HK-2 (cell line): ENCODE data around the gene TNIP3.
"Not testable (repeated sequence)": the region's sequence is repeated elsewhere in the genome, so short reads cannot be mapped to it uniquely, and the experiment has no call there.

ENCODE experiments used
- DNase-seq: peaks from one replicate; pipeline ENCODE4 v3.0.0-alpha.2; 2018; ENCODE audit not compliant: unreplicated experiment

TNIP3 gene

DNA sequence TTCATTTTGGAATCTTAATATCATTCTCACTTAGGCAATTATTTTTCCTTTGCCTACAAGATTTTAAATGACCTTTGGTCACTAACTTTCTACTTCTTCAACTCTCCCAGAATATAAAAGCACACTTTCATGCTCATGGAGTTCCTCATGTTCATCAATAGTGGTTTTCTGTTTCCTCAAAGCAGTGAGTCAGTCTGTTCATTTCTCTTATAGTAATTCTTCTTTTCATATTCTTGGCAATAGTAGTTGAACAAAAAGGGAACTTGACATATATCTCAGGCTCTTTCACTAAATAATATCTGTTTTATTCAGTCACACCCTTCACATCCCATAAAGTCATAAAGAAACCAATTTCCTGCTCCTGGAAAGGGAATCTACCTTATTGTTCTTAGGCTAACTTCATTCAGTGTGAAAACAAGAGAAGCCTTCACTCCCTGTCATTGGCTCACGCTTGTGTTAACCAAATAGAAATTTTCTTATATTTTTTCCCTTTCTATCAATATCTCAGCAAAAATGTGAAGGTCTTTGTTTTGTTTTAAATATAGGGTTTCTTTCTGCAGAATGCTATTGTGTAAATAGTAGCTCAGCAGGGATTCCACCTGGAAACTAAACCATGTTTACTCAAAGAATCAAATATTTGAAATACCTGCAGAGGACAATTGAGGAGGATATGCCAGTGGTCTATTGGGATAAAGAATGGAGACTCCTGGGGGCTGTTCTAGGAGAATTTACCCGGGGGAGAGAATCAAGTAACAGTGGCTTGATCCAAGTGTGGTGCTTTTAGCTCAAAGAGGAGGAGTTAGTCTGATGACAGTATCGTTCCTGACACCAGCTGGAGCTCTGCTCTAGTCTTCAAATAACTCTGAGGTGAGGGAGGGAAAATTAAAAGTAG lies 13.4 kb upstream of the TNIP3 start:
- DNase-seq, result no peak

DNA sequence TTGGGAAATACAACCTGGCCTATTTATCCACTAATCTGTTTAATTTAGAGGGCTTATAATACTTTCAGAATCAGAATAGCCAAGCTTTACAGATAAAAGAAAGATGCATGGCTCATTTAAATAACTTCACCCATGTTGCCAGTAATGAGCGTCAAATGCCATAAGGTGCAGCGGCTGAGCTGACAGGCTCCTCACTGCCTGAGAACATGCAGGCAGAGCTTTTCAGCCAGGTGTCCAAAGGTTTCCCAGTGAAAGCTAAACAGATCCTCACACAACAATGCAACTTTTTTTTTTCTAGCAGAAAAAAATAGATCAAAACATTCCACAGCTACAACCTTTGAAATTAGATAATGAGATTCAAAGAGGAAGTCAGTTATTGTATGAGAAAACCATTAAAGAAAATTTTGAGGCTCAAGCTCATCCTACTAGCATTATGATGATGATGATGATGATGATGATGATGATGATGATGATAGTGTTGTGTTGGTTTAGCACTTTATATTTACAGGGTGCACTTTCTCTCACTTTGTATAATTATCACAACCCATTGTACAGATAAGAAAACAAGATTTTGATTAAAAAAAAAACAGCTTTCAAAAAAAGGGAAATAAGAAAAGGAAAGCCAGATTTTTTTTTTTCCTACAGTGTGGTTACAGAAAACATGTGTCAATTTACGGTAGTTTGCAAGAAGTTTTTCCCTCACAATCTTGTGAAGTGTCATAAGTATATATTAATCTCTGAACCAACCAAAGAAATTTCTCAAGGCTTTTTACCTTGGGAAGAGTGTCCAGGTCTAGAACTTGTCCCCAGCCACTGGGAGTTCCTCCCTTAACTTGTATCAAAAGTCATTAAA lies 12.2 kb upstream of the TNIP3 start:
- DNase-seq, result no peak

DNA sequence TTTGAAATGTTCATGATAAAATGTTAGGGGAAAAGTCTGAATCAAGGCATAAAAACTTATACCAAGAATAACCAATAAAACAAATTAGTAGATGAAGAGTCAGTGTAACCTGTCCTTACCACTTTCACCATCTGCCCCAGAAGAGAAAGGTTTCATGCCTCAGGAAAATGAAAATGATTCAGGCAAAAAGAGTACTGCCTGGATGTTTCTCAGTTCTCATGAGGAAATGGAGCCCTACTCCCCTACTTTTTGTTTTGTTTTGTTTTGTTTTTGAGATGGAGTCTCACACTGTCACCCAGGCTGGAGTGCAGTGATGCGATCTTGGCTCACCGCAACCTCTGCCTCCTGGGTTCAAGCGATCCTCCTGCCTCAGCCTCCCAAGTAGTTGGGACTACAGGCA lies 7.4 kb upstream of the TNIP3 start:
- not testable (repeated sequence) for DNase-seq

DNA sequence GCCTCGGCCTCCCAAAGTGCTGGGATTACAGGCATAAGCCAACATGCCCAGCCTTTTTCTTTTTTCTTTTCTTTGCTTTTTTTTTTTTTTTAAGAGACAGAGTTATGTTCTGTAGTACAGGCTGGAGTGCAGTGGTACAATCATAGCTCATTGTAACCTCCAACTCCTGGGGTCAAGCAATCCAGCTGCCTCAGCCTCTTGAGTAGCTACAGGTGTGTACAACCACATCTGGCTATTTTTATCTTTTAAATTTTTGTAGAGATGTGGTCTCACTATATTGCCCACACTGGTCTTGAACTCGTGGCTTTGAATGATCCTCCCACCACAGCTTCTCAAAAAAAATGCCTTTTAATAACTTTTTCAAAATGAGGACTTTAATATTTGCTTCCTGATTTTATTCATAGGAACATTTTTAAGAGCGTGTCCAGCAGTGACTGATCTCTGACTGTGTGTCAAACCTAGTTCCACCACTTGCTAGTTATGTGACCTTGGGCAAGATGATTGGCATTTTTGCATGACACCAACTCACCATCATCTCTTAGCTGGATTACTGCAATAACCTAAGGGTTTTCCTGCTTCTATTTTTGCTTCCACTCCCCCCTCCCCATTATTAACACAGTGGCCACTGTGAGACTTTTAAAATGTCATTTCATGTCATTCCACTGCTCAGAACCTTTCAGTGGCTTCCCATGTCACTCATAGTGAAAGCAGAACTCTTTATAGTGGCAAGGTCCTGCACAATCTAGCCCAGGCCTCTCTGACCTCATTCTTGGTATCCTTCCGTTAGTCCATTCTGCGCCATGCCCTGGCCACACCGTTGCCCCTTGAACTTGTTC lies 4.5 kb upstream of the TNIP3 start:
- DNase-seq, result no peak

DNA sequence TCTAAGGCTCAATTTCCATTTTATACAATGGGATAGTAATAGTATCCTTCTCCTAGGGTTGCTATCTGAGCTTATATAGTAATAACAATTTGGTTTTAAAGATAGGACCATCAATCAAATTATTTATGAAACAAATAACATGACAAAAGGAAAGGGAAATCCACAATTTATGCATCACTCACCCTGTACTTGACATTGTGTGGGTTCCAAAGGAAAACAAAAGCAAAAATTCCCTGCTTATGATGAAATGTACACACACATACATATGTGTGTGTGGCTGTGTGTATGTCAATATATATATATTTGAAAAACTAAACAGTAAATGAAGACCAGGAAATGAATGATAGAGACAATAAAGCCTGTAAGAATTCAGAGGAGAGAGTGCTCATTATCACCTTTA lies 2.9 kb upstream of the TNIP3 start:
- no peak for DNase-seq

DNA sequence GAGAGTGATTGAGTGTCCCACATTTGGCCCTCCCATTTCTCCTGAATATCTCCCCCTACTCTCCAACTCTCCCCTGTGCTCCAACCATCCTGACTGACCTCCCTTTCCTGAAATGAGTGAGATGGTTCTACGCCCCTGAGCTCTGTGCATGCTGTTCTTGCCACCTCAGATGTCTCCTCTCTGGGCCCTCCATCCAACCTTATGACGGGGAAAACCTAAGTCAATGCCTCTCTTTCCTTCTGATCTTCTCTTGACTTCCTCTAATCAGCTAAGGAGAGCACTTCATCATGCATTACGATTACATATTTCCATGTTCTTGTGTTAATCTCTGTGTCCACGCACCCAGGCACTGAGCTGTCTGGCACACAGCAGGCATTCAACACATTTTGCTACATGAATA lies 1.1 kb upstream of the TNIP3 start:
- DNase-seq, result no peak

DNA sequence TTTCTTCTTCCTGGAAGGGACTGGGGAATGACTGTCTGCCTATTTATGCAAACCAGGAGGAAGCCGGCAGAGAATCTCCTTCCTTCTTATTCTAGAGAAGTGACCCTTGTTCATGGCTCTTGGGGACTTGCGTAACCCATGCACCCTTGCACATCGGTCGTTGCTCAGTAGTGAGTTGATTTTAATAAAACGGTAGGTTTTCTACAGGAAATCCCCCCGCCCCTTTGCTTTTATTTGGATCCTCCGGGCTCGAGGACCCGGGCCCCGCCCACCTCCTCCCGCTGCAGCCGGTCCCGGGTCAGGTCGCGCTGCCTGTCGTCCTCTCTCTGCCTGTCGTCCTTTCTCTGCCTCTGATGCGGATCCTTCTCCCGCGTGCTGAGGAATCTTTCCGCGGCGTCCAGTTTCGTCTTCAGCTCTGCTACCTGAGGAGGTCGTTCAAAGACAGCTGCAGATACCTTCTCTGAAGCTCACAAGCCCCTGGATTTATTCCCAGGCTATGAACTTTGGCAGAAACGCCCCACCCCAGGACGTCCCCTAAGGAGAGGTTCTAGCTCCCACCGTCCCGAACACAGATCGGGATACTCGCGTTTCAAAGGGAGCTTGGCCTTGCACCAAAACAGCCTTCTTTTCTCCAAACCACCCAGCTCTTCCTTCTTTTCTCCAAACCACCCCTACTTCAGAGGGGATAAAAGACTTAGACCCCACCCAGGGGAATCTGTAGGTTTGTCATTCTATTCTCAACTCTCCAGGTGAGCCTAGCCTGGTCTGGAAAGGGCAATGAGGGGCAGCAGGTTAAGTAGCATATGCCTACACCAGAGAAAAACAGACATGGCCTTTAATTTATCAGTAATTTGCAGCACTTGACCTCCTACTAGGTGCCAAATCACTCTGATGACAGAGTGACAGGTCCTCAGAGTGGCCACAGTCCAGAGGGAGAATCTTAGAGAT lies 7.0 kb downstream of the TNIP3 start:
- no peak for DNase-seq

DNA sequence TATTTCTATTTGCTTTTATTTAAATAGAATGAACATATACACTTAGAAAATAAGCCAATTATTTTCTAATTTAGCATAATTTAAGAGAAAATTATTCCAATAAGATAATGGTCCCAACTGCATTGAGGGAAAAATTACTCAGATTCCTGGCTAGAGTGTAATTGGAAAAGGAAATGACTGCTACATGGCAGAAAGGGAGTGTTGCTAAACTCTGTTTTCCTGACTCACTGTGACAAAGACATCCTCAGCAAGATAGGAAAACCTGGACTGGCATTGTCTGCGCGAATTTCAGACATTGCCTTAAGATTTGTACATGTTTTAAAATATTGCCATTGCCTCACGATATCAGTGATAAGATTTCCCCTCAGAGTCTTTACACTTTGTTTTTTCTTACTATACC lies 8.2 kb downstream of the TNIP3 start:
- DNase-seq, result no peak

DNA sequence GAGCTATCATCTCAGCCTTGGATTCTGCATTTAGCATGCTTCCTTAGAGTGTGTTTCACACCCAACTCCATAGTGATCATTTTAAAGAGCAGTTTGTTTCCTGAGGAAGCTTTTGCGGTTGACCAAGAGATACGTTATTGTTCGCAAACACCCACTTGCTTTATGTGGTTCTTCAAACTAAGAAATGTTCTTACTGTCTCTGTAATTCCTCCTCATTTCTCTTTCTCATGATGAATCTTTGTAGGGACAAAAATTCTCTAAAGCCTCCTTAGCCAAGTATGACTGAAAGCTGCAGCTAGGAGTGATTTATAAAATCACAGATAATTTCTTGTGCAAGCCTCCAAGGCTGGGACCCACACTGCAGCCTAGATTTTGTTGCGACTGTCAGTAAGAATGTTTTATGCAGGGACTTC lies 10.0 kb downstream of the TNIP3 start:
- DNase-seq, result no peak

DNA sequence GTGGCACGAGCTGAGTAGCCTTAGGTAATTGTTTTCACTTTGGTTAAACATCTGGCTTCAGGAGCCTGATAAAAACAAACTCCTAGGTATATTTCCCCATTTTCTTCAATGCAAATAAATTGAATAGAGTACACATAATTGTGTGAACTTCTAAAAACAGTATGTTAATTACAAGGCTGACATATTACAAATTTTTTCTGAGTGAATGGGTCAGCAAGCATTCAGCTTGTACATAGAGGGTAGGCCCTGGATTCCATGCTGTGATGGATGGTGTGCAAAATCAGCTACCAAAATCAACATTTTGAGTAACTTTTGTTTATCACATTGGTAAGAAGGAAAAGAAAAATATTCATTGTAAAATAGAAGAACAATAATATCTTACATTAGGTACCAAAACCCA lies 12.2 kb downstream of the TNIP3 start:
- DNase-seq, result no peak

DNA sequence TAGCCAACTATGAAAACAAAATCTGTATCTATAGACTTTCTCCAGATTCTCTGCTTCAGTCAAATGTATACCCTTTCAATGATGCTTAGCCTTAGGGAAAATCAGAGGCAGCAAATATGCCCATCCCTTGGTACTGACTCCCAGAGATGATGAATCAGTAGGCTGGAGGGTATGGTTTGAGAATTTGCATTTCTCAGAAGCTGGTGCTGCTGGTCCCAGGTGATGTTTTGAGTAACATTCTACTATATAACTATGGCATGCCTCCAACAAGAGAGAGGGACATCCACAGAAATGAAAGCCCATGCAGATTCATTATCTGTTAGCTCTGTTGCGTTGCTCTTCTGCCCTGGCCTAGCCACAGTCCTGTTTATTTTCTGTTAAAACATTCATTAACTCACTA lies 13.6 kb downstream of the TNIP3 start:
- DNase-seq, result no peak

DNA sequence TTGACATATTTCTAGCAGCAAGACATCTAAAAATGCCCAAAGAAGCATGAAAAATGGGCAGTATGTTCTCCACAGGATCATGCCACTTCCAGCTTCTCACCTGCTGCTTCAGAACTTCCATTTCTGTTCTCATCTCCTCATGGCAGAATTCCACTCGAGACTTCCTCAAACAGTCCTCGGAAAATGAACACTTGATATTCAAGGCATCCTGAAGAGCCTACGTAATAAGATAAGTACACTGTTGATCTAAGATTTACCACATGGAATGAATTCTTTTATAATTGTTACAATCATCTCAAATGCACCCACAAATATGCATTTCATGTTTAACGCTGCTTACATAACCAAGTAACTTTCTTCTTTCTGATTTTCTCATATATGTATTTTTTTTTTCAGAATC lies 14.1 kb downstream of the TNIP3 start:
- no peak for DNase-seq

DNA sequence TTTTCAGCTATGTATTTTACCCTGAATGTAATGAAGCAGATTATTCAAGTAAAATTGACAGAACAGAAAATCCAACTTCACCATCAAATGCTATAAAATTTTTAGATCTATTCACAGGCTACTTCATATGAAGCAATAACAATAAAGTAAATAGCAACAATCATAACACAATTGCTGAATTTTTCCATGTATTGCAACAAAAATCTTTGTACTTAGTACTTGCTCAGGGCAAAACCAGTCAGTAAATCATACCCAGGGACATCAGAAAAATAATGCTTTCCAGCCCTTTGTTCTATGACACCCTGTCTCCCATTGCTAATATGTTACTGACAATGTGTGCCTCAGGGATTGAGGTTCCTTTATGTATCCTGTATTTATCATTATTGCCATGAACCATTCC lies 15.5 kb downstream of the TNIP3 start:
- DNase-seq, result no peak

DNA sequence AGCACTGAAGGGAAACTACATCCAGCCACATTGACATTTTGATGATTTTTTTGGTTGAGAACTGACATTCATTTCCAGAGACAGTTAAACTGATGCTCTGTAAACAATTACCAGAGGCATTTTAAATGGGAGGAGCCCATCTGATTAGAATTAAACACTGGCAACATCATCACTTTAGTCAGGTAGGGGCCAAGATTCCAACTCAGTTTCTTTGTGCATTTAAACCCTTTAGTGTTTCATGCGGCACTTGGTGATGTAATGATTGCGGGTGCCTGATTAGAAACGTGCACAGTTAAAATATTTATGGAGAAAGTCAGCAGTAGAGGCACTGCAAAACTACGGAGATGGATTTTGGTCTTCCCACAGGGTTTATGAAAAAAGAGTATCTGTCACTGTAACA lies 16.1 kb downstream of the TNIP3 start:
- DNase-seq, result no peak

DNA sequence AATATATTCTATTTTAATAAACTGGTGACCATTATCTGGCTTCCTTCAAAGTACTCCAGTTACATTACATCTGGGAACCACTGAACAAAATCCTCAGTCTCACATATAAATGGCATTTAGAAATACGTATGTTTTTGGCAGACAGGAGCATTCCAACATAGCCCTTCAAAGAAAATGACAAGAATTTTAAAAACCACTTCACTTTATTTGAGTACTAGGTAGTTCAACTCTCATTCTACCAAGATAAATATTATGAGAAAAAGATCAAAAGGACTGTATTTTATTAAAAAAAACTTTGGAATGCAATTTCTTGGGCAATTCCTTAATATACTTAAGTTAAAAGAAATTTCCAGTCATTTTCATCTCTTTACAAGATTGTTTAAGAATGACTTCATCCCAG lies 17.6 kb downstream of the TNIP3 start:
- DNase-seq, result no peak

DNA sequence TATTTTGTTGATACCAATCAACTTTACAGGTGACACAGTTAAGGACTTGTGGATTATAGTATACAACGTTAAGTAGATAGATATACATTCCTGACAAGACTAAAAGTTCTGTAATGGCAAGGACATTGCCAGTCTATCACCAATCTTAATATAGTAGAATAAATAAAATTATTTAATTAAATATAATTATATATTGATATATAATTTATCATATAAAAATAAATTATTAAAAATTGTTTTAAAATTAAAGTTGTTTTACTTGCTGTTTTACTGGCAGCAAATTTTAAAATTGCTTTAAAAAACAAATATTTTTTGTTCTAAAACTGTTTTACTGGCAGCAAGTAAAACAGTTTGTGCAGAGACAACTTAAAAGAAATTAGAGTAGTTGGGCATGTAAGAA lies 18.7 kb downstream of the TNIP3 start:
- no peak for DNase-seq

DNA sequence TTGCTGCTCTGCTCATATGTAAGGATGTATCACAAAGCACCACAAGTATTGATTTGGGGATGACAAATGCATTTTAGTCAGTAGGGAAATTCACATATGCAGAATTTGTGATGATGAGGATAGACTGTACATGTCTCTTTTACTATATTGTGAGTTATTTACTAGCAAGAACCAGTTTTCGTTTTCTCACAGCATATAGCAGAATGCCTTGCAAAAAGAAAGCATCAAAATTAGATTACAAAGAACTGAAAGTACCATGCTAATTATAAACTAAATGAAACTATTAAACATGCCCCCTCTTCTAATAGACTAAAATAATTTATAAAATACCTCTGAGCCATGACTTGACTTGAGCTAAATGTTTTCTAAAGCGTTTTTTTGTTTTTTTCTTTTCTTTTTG lies 20.1 kb downstream of the TNIP3 start:
- DNase-seq, result no peak

DNA sequence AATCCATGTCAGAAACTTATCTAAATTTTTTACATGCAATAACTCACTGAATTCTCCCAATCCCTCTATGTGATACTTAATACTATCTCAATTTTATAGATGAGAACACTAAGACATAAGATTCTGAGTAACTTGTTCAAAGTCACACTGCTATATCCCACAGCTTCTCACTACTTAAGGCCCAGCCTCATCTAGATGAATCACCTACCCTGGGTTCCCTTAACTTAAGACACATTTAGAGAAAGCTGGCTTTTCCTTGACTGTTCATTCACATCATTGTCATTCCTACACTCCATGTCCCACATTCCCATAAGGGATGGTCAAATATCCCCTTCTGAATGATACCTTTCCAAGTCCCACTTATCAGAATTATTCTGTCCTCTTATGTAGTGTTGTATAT lies 21.0 kb downstream of the TNIP3 start:
- no peak for DNase-seq

DNA sequence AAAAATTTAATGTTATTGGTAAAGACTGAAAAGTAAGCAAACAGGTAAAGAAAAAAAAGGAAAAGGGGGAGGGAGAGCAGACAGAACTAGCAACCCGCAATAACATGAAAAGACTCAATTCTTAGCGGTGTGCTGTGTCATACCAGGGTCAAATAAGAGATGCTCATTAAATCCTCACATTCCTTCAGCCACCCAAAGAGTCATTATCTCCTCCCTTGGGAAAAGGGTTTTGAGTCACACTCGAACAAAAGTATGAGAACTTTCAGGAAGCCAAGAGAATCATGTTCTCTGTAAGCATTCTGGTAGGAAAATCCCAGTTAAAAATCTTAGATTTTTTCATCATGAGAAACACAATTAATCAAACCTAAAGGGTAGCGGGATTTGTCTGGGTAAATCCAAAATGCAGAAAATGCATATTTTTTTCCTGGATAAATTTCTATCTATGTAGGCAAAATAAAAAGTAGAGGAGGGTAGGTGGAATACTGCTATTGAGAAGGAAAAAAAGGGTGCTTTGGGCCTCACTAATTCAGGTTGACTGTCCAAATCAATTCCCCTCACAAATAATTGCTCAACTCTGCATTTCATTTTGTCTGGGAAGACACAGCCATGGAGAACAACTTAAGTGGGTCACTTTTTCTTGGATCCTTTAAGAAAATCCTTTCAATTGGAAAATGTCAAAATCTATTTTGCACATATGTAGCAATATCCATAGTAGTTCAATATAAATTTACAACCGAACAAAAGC lies 23.2 kb downstream of the TNIP3 start:
- DNase-seq, result no peak

DNA sequence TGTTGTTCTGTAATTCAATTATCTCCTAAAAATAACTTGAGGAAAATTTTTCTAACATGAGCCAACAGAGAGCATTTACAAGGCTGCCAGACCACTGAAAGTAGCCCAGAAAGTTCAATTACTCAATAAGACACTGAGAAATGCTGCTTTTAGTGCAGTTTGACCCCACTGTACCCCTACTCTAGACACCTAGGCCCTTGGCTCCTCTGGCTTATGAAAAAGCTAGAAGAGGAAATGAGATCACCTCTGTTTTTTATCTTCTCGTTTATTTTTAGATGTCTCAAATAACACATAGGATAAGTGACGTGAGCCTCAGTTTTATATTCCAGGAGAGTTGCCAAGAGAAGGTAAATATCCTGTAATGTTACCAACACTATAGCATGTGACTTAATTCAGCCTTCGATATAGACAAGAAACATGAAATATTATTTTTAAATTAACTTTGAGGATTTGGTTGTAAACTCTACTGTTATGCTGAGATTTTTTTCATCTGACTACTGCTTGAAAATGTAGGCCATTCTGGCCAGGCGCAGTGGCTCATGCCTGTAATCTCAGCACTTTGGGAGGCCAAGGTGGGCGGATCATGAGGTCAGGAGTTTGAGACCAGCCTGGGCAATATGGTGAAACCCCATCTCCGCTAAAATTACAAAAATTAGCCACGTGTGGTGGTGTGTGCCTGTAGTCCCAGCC lies 24.4 kb downstream of the TNIP3 start:
- no peak for DNase-seq
